Sigmoid colon (tissue), 7 donors: Measurements from ENCODE around the gene PGAP2. TPM values are rescaled to one million over a fixed set of nuclear protein-coding genes. Genes with fewer than 3 reads are reported as not detected.

Experiments used
- DNase-seq: peaks from one replicate; pipeline ENCODE4 v3.0.0-alpha.2; 2019
- H3K27ac ChIP-seq, 4 donors: fragments of 200-600 bp; sonication (generic); one replicate each; pipeline ENCODE4 v1.5.1; 2016 to 2019; ENCODE audit warnings: mild to moderate bottlenecking in 1 of 4
- H3K27me3 ChIP-seq, 3 donors: fragments of 200-600 bp; sonication (generic); one replicate each; pipeline ENCODE4 v1.5.1; 2019; ENCODE audit warnings: mild to moderate bottlenecking in 1 of 3
- H3K36me3 ChIP-seq, 4 donors: fragments of 200-600 bp; sonication (generic); one replicate each; pipeline ENCODE4 v1.5.1; 2016 to 2019
- H3K4me1 ChIP-seq, 4 donors: fragments of 200-600 bp; sonication (generic); one replicate each; pipeline ENCODE4 v1.5.1; 2017 to 2019
- H3K4me3 ChIP-seq, 4 donors: fragments of 200-600 bp; sonication (generic); one replicate each; pipeline ENCODE4 v1.5.1; 2017 to 2019; ENCODE audit warnings: mild to moderate bottlenecking in 2 of 4, moderate library complexity in 1 of 4
- H3K9me3 ChIP-seq, 4 donors: fragments of 200-600 bp in 3 of 4; sonication (generic) in 3 of 4; one replicate each; pipeline versions ENCODE4 v1.5.1 to v1.6.1; 2013 to 2019
- CTCF ChIP-seq, 4 experiments: fragments of 450-650 bp in 3 of 4; fragments of 200-600 bp in 1 of 4; IDR thresholded peaks; one replicate each; pipeline ENCODE4 v1.5.1; 2016 to 2019; ENCODE audit warnings: antibody characterized with exemption in 4 of 4, mild to moderate bottlenecking in 3 of 4, moderate library complexity in 2 of 4
- EP300 ChIP-seq, 4 donors: sonication (generic); formaldehyde crosslinking; IDR thresholded peaks; one replicate each; pipeline ENCODE4 v1.6.1; 2017; ENCODE audit warnings: antibody characterized with exemption in 4 of 4
- POLR2A ChIP-seq, 2 donors: fragments of 450-650 bp; IDR thresholded peaks; one replicate each; pipeline ENCODE4 v1.6.1; 2016; ENCODE audit warnings: antibody characterized with exemption in 2 of 2, mild to moderate bottlenecking in 2 of 2, moderate library complexity in 2 of 2
- POLR2AphosphoS5 ChIP-seq, 4 donors: sonication (generic); formaldehyde crosslinking; IDR thresholded peaks; one replicate each; pipeline ENCODE4 v1.6.1; 2017; ENCODE audit warnings: antibody characterized with exemption in 4 of 4
- WGBS, 2 donors: extraction: QIAGEN DNeasy Blood & Tissue Kit; methylation state at CpG; one replicate each; pipeline ENCODE4 v1.1.7; 2013; 5-methylcytosine and 5-hydroxymethylcytosine counted together
- intact Hi-C: fragments of 100-400 bp; cut with DNase I; formaldehyde crosslinking; loops from one replicate; pipeline ENCODE4 v1.15.1; 2023
- polyA plus RNA-seq, 3 donors: library from polyadenylated mRNA; stranded (reverse); fragments of 200-250 nt; gene quantifications; one replicate each; pipeline ENCODE4 v1.2.3, GENCODE V29; 2013
- total RNA-seq, 4 donors: library from RNA; depleted of rRNA; stranded (reverse); fragments of >200 nt; gene quantifications; one replicate each; pipeline ENCODE4 v1.1.0, GENCODE V29; 2016
- donor health status: healthy with polysubstance abuse.
- donor health status: Bipolar disorder and iron deficiency.
- donor health status: healthy.

The PGAP2 gene
- total and polyA plus RNA-seq, 7 donors = 3.7 to 19.4 (median 6.9) TPM

- Histone ChIP-seq H3K4me3 (no peak overlapping the region), H3K4me1 (no peaks in the 10 kb centered on the region), H3K36me3 (peaks cover 7 to 27% (median 17%) of the 10 kb centered on the region in 4 donors), H3K27ac (no peak overlapping the region), H3K9me3 (no peaks in the 10 kb centered on the region), H3K27me3 (no peaks in the 10 kb centered on the region)
- 75 to 84% methylated on average over 18 of the region's 18 CpGs for WGBS, 2 donors
- intact Hi-C loops = no loop called here
- no peak for TF ChIP-seq EP300 (IDR thresholded peaks at IDR 0.05)
- no peak for TF ChIP-seq POLR2A (IDR thresholded peaks at IDR 0.05)
- peak in 3 of 4 experiments; percentile 21 to 42 (median 28) for TF ChIP-seq CTCF (IDR thresholded peaks at IDR 0.05)
- DNase-seq = peak; percentile 73
These were observed 16.5 kb downstream of the PGAP2 start for GRCh38 chr11:3824714-3825472.

DNA sequence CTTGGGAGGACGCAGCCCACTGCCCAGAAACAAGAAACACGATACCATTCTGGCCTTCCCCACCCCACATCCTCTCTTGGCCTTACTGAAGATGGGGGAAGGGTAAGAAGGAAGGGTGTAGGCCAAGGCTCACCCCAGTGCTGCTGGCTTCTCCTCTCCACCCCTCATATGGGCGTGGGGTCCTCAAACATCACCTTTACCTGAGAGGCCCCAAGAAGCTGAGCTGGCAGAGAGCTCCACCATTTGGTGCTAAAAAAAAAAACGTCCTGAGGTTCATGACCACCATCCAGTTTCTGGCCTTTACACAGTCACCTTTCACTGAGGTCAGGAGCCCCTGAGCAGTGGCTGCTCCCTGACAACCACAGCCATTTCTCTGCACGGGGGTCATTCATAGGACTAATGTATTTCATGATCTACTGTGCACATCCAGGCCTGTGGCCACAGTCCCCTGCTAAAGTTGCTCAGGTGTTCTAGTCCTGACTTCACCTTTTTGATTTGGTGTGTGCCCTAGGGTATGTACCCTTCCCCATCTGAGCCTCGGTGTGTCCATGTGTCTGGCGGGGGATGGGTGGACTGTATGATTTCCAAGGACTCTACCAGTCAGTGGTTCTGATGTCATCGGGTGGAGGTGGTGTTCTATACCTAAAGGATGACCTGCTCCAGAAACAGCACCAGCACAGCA is 17.3 kb downstream of the PGAP2 start:
- peaks cover 7 to 33% (median 17%) of the 10 kb centered on the region in 4 donors for H3K36me3 ChIP-seq
- H3K27ac ChIP-seq = no peak overlapping the region
- WGBS, 2 donors = 82 to 87% methylated on average over 8 of the region's 8 CpGs
- no peak for DNase-seq
- H3K27me3 ChIP-seq = no peaks in the 10 kb centered on the region
- H3K4me1 ChIP-seq = no peaks in the 10 kb centered on the region
- TF ChIP-seq POLR2AphosphoS5 (IDR thresholded peaks at IDR 0.05) (no peak), CTCF (IDR thresholded peaks at IDR 0.05) (no peak), POLR2A (IDR thresholded peaks at IDR 0.05) (no peak), EP300 (IDR thresholded peaks at IDR 0.05) (no peak)
- H3K4me3 ChIP-seq = no peak overlapping the region
- no peaks in the 10 kb centered on the region for H3K9me3 ChIP-seq
- intact Hi-C loops = no loop called here

DNA sequence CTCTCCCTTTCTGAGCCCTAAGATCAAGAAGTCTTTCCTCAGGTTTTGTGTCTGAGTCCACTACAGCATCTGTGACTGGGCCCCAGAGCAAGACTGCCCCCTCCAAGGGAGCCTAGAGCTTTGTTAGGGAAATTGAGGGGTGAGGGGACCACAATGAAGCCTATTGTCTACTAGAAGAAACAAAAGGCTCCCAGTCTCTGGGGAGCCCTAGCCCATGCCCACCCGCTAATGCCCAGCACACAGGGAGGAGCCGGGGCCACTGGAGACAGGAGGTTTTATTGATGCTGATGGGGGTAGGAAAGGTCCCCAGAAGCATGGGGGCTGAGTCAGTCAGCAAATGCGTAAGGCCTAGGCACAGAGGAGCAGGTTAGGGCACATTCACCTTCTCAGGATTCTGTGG is 18.4 kb downstream of the PGAP2 start:
- Histone ChIP-seq H3K27me3 (no peaks in the 10 kb centered on the region), H3K9me3 (no peaks in the 10 kb centered on the region), H3K4me3 (no peak overlapping the region), H3K4me1 (no peaks in the 10 kb centered on the region), H3K27ac (no peak overlapping the region), H3K36me3 (peaks cover 7 to 41% (median 17%) of the 10 kb centered on the region in 4 donors)
- intact Hi-C loops = no loop called here
- no peak for TF ChIP-seq EP300 (IDR thresholded peaks at IDR 0.05)
- no peak for TF ChIP-seq CTCF (IDR thresholded peaks at IDR 0.05)
- no peak for TF ChIP-seq POLR2AphosphoS5 (IDR thresholded peaks at IDR 0.05)
- TF ChIP-seq POLR2A (IDR thresholded peaks at IDR 0.05) = no peak
- WGBS, 2 donors = 96 to 98% methylated on average over 3 of the region's 3 CpGs
- no peak for DNase-seq

- Histone ChIP-seq H3K4me3 (no peak overlapping the region), H3K9me3 (no peaks in the 10 kb centered on the region), H3K36me3 (peaks cover 12 to 41% (median 17%) of the 10 kb centered on the region in 4 donors), H3K27me3 (no peaks in the 10 kb centered on the region), H3K4me1 (peaks cover 0 to 6% (median 1%) of the 10 kb centered on the region in 4 donors), H3K27ac (no peak overlapping the region)
- intact Hi-C loops = no loop called here
- 93 to 95% methylated on average over 35 of the region's 35 CpGs for WGBS, 2 donors
- TF ChIP-seq EP300 (IDR thresholded peaks at IDR 0.05) (no peak), POLR2A (IDR thresholded peaks at IDR 0.05) (no peak), CTCF (IDR thresholded peaks at IDR 0.05) (no peak), POLR2AphosphoS5 (IDR thresholded peaks at IDR 0.05) (no peak)
- no peak for DNase-seq
These were observed 19.2 kb downstream of the PGAP2 start for GRCh38 chr11:3827434-3828186.
